Choroid plexus epithelial cell (primary cell): ENCODE measurements around the gene CD37.
A peak's percentile ranks its signal among the peaks of the same experiment; 100 is the strongest.

ENCODE experiments used
- DNase-seq: peaks from one replicate; pipeline ENCODE4 v3.0.0-alpha.2; 2010; ENCODE audit warnings: low read depth
- H3K4me3 ChIP-seq: 2 replicates; pipeline ENCODE4 v1.5.1; 2011; ENCODE audit warnings: low read depth, mild to moderate bottlenecking, control low read depth, low read length, moderate library complexity
- TF ChIP-seq, protein P1 (sequence below): conservative IDR thresholded peaks from 2 replicates; pipeline ENCODE4 v1.5.1; 2011; ENCODE audit warnings: low read depth, mild to moderate bottlenecking, control low read depth, inconsistent platforms, low read length, moderate library complexity

The CD37 gene

DNA sequence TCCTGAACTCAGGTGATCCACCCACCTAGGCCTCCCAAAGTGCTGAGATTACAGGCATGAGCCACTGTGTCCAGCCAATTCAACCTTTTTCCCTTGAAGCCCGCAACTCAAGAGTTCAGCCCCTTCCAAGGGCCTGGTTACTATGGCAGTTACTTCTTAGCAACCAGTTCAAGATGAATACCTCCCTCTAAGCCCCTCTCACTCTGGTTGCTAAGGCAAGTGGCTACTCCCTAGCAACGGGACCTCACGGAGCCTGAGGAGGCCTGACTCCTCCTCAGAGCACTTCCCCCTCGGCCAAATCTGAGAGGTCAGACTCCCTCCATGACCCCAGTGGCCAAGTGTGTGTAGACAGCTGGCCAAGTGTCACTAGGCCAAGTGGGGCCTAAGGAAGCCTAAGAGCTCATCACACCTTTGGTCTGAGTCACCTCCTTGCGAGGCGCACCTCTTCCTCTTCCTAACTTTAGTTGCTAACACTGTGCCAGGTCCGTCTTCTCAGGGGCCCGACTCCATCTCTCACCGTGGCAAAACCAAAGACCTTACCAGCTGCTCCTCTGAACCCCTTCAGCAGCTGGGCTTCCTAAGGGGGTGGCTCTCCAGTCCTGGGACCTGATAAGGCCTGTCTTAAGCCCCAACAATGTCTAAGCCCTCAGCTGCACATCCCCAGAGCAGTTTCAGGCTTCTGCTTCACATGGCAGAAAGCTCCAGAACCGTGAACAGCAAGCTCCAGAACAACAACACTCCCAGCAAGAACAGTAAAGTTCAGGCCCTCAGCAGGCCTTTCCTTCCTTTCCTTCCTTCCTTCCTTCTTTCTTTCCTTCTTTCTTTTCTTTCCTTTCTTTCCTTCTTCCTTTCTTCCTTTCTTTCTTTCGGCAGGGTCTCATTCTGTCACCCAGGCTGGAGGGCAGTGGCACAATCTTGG lies 9.6 kb downstream of the CD37 start:
- no peak overlapping the region for H3K4me3 ChIP-seq
- TF ChIP-seq, protein P1, sequence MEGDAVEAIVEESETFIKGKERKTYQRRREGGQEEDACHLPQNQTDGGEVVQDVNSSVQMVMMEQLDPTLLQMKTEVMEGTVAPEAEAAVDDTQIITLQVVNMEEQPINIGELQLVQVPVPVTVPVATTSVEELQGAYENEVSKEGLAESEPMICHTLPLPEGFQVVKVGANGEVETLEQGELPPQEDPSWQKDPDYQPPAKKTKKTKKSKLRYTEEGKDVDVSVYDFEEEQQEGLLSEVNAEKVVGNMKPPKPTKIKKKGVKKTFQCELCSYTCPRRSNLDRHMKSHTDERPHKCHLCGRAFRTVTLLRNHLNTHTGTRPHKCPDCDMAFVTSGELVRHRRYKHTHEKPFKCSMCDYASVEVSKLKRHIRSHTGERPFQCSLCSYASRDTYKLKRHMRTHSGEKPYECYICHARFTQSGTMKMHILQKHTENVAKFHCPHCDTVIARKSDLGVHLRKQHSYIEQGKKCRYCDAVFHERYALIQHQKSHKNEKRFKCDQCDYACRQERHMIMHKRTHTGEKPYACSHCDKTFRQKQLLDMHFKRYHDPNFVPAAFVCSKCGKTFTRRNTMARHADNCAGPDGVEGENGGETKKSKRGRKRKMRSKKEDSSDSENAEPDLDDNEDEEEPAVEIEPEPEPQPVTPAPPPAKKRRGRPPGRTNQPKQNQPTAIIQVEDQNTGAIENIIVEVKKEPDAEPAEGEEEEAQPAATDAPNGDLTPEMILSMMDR: no peak
- DNase-seq: no peak

DNA sequence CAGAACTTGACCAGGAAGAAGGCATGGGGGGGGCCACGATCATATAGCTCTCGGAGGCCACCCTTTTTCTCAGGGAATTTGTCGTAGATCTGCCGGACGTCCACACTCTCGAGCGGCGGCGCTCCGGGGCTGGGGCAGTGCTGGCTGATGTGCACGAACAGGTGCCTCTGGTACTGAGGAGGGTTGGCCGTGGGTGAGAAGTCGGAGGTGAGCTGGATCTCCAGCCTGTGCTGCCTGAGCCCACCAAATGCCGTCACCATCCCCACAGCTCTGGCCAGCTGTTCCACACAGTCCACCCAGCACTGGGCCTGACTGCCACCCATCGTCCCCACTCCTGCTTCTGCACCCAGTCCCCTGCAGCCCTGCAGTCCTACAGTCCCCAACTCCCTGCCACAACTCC lies 12.0 kb downstream of the CD37 start:
- DNase-seq: no peak
- TF ChIP-seq, protein P1: no peak
- H3K4me3 ChIP-seq: no peak overlapping the region

DNA sequence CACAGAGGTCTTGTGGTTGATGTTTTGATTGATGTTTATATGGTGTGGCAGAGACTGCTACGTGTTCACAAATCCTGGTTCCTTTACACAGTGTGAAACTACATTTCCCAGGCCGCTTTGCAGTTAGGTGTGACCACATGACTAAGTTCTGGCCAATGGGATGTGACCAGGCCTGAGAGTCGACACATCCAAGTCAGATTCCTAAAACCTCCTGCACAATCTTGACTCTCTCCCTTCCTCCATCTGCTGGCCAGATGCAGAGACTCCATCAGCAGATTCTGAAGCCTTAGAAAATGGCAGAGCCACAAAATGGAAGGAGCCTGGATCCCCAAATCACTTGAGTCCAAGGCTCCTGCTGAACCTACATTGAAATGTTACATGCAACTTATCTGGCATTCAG lies 12.6 kb downstream of the CD37 start:
- no peak overlapping the region for H3K4me3 ChIP-seq
- DNase-seq: peak; percentile 85
- TF ChIP-seq, protein P1: peak; percentile 50

DNA sequence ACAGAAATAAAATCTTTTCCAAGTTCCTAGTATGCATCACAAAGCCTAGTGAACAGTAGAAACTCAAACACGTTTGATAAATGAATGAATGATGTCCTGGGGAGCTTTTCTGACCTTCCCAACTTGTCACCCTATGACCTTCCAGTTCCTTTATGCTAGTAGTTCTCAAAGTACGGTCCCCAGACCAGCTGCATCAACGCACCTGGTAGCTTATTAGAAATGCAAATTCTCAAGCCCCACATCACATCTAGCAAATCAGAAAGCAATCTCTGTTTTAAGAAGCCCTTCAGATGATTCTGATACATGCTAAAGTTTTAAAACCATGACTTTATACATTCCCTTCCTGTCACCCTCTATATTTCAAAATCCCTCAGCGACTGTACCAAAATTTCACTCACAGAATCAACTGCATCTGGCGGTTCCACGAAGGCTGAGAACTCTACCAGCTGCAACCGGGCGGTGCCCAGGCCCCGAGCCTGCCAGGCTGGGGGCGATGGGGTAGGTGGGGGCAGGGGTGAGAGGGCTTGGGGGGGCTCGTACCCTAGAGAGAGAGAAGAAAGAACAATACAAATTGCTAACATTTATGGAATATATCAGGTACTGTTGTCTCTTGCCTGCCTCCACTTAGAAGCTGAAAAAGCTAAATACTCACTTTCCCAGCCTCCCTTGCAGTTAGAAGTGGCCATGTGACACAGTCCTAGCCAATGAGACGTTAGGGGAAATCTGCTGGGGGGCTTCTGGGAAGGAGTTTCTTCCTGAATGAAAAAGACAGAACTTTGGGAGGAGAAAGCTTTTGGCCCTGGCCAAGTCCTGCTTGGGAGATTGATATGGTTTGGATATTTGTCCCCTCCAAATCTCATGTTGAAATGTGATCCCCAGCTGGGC lies 13.3 kb downstream of the CD37 start:
- TF ChIP-seq, protein P1: no peak
- no peak for DNase-seq

DNA sequence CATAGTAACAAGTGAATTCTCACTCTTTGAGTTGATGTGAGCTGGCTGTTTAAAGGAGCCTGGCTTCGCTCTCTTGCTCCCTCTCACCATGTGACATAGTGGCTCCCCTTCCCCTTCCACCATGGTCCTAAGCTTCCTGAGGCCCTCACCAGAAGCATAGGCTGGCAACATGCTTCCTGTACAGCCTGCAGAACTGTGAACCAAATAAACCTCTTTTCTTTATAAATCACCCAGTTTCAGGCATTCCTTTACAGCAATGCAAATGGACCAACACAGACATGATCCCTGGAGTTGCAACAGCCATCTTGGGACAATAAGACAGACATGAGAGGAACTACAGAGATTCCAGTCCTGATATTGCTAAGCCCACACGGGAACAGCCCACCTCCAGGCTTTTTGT lies 14.4 kb downstream of the CD37 start:
- TF ChIP-seq, protein P1: no peak
- H3K4me3 ChIP-seq: no peak overlapping the region
- DNase-seq: no peak

More for the DNA sequence above, 13.3 kb downstream of the CD37 start:
- no peak overlapping the region for H3K4me3 ChIP-seq

DNA sequence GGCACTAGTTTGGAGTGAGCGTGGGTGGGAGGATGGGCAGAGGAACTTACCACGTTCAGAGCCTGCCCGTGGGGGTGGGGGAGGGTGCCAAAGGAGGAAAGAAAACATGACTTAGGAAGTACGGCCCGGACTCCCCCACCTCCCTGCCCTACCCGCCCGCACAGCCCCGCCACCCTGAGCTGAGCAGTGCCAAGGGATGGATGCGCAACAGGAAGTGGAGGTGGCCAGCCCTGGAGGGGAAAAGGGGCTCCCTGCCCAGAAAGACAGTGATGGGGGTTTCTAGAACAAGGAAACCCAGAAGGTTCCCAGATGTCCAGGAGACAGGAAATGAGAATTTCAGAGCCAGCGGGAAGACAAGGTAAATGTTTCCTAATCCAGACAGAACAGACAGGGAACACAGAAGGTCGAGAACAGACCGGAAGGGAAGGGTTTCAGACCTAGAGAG lies 20.7 kb downstream of the CD37 start:
- no peak overlapping the region for H3K4me3 ChIP-seq
- DNase-seq: peak; percentile 30

More for the DNA sequence above, 20.7 kb downstream of the CD37 start:
- TF ChIP-seq, protein P1: no peak
